Measurements from ENCODE around the gene SENP3.

DNA sequence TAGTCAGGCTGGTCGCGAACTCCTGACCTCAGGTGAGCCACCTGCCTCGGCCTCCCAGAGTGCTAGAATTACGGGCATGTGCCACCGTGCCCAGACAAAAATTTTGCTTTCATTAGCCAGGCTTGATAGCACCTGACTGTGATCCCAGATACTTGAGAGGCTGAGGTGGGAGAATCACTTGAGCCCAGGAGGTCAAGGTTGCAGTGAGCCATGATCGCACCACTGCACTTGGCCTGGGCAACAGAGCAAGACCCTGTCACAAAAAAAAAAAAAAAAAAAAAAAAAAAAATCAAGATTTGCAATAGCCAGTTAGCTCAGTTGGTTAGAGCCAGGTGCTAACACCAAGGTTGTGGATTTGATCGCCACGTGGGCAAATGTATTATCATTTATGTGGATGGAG lies 59.1 kb downstream of the SENP3 start:
- TF ChIP-seq, protein P1, sequence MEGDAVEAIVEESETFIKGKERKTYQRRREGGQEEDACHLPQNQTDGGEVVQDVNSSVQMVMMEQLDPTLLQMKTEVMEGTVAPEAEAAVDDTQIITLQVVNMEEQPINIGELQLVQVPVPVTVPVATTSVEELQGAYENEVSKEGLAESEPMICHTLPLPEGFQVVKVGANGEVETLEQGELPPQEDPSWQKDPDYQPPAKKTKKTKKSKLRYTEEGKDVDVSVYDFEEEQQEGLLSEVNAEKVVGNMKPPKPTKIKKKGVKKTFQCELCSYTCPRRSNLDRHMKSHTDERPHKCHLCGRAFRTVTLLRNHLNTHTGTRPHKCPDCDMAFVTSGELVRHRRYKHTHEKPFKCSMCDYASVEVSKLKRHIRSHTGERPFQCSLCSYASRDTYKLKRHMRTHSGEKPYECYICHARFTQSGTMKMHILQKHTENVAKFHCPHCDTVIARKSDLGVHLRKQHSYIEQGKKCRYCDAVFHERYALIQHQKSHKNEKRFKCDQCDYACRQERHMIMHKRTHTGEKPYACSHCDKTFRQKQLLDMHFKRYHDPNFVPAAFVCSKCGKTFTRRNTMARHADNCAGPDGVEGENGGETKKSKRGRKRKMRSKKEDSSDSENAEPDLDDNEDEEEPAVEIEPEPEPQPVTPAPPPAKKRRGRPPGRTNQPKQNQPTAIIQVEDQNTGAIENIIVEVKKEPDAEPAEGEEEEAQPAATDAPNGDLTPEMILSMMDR (IDR thresholded peaks at IDR 0.05), result no peak
- TF ChIP-seq POLR2A (IDR thresholded peaks at IDR 0.05), result no peak
